ENCODE data around the gene FLNB.

FLNB gene

GRCh38 chr3:58084788-58085543, 76.7 kb downstream of the FLNB start:
- TF ChIP-seq CTCF (IDR thresholded peaks at IDR 0.05): no peak

DNA sequence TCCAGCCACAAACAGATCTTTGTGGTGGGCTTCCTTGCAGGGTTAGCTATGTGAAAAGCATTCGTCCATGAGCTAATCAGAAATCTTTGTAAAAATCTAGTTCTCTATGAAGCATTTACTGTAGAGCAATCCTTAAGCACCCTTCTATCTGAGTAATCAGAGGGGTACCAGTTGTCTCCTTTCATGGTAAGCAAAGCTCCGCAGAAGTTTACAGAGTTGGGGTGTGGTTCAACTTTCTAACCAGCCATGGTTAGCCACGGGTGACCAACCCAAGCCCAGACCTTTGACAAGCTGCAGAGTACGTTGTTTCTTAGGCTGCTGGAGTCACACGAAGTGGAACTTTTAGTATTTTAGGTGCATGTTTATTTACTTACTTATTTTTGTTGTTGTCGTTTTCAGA, 77.4 kb downstream of the FLNB start:
- TF ChIP-seq CTCF (IDR thresholded peaks at IDR 0.05): no peak

- TF ChIP-seq CTCF (IDR thresholded peaks at IDR 0.05): no peak
Measured at GRCh38 chr3:58088501-58088900, 80.3 kb downstream of the FLNB start.

- TF ChIP-seq CTCF (IDR thresholded peaks at IDR 0.05): no peak
Measured at GRCh38 chr3:58090351-58090750, 82.1 kb downstream of the FLNB start.

GRCh38 chr3:58092521-58092920, 84.3 kb downstream of the FLNB start:
- no peak for TF ChIP-seq CTCF (IDR thresholded peaks at IDR 0.05)

- no peak for TF ChIP-seq CTCF (IDR thresholded peaks at IDR 0.05)
Measured at GRCh38 chr3:58093574-58094195, 85.5 kb downstream of the FLNB start.

GRCh38 chr3:58094657-58095056, 86.4 kb downstream of the FLNB start:
- no peak for TF ChIP-seq CTCF (IDR thresholded peaks at IDR 0.05)

All from LNCAP (cell line).